Activated CD4-positive, alpha-beta memory T cell treated with anti-CD3 and anti-CD28 coated beads, Interleukin-2, amount 10 ng/mL, durations not matched to agents 7 days and 5 days (primary cell): ENCODE results near the gene PDE4D. TPM values are rescaled to one million over a fixed set of nuclear protein-coding genes. Genes with fewer than 3 reads are reported as not detected.

ENCODE experiments used
- CTCF ChIA-PET: fragments of 350-600 bp; sonication (Branson Sonifier 250); formaldehyde crosslinking; loops from one replicate; lab custom pipeline; 2021; ENCODE audit warnings: antibody characterized with exemption, inconsistent platforms; lab: Charles Lee
- POLR2A ChIA-PET: fragments of 350-600 bp; sonication (Branson Sonifier 250); formaldehyde crosslinking; loops from one replicate; lab custom pipeline; 2021; ENCODE audit warnings: antibody characterized with exemption; lab: Charles Lee
- DNase-seq: peaks from one replicate; pipeline ENCODE4 v3.0.0-alpha.2; 2020
- H3K27ac Mint-ChIP-seq: one replicate; pipeline ENCODE4 v1.8.0; 2021; ENCODE audit warnings: mild to moderate bottlenecking, mixed read lengths
- H3K27me3 Mint-ChIP-seq: one replicate; pipeline ENCODE4 v1.8.0; 2021; ENCODE audit warnings: mixed read lengths
- H3K36me3 Mint-ChIP-seq: one replicate; pipeline ENCODE4 v1.8.0; 2021; ENCODE audit warnings: low read depth, mixed read lengths
- H3K4me1 Mint-ChIP-seq: one replicate; pipeline ENCODE4 v1.8.0; 2021; ENCODE audit warnings: mixed read lengths
- H3K4me3 Mint-ChIP-seq: one replicate; pipeline ENCODE4 v1.8.0; 2021; ENCODE audit warnings: mild to moderate bottlenecking, mixed read lengths
- H3K9me3 Mint-ChIP-seq: one replicate; pipeline ENCODE4 v1.8.0; 2021; ENCODE audit warnings: mixed read lengths
- total RNA-seq, 2 experiments: library from RNA; stranded (reverse); gene quantifications; one replicate each; pipeline ENCODE4 v1.2.3, GENCODE V29; 2021

PDE4D gene
- total RNA-seq, 2 experiments from 2014 or later, result 123 to 126 TPM

DNA sequence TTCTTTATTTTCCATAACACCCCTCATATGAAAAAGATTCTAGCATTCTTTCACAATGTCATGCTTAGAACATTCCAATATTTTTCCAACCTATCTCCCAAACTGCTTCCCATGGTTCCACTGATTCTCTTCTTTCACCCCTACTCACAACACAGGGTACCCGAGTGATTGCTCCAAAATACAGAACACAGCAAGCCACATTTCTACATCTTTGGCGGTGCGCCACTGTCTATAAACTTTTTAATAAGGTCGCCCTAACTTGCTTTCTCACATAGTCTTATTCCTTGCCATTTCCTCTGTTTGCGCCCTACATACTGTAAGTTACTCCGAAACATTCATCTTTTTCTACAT is 793.6 kb downstream of the PDE4D start:
- H3K36me3 Mint-ChIP-seq, result peaks cover 19% of the 10 kb centered on the region
- no peak for DNase-seq
- peaks cover 78% of the 10 kb centered on the region for H3K4me1 Mint-ChIP-seq
- ChIA-PET POLR2A (interaction anchor here (1.1 to 4.0 kb wide), 8 partner anchors 10 to 73 kb away, joined by 3 to 56 read pairs (median 16); no protein-coding TSS in a partner anchor), CTCF (interaction anchor here (0.8 to 2.7 kb wide), 4 partner anchors 23 to 58 kb away, joined by 3 to 12 read pairs (median 4); no protein-coding TSS in a partner anchor)
- H3K9me3 Mint-ChIP-seq, result peaks cover 10% of the 10 kb centered on the region
- peaks cover 2% of the 10 kb centered on the region for H3K27me3 Mint-ChIP-seq
- H3K4me3 Mint-ChIP-seq, result peak overlapping the region; percentile 51
- H3K27ac Mint-ChIP-seq, result peak overlapping the region; percentile 88

DNA sequence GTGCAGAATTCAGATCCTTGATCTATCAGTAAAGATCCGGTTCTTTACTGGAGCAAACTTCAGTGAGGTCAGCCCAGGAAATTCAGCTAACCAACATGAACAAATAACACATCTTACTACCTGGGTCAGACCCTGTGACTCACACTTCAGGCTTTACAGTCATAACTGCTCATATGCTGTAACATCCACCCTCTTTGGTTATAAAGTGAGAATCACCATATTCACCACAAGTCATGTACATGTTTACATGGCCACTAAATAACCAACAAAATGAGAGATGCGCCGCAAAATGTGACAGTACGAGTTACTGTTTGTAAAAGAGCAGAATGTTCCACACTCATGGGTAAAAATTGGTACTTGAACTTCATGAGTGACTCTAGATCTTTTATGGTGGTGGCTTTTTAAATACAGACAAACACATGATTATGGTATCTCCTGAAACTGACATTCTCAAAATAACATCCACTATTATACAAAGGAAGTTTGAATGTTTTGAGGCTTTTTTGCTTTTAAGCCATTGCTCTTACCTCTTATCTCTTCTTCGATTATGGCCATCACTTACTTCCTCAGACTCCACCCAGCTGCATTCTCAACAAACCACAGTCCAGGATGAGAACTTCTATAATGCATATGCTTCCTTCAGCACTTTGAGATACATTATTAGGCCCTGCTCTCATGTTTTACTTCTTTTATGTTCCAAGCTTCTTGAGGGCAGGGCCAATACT is 794.1 kb downstream of the PDE4D start:
- Mint-ChIP-seq H3K36me3 (peaks cover 20% of the 10 kb centered on the region), H3K27me3 (peaks cover 2% of the 10 kb centered on the region), H3K9me3 (peaks cover 10% of the 10 kb centered on the region), H3K4me3 (peak overlapping the region; percentile 51), H3K27ac (peak overlapping the region; percentile 88), H3K4me1 (peaks cover 76% of the 10 kb centered on the region)
- peak; percentile 74 for DNase-seq
- ChIA-PET POLR2A (interaction anchor here (0.9 to 4.0 kb wide), 11 partner anchors 10 to 107 kb away, joined by 3 to 56 read pairs (median 6); no protein-coding TSS in a partner anchor), CTCF (interaction anchor here (0.8 to 2.7 kb wide), 4 partner anchors 24 to 64 kb away, joined by 3 to 12 read pairs (median 6); no protein-coding TSS in a partner anchor)

DNA sequence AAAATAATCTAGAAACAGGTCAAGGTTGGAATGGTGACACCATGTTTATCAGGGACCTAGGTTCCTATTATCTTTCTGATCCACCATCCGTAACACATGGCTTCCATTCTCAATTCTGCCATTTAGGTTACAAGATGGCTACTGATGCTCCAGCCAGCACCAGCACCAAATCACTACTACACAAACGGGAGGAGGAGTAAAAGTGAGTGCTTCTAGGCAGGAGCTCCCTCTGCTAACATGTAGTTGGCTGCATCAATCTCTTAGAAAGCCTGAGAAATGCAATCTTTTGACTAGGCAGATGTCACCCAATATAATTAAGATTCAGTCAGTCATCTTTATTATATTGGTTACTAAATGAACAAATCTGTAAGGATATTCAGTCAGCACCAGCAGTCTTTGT is 794.8 kb downstream of the PDE4D start:
- no peak for DNase-seq
- ChIA-PET CTCF (interaction anchor here (1.4 to 1.8 kb wide), 2 partner anchors 29 to 63 kb away, joined by 3 to 7 read pairs; no protein-coding TSS in a partner anchor), POLR2A (interaction anchor here (0.9 to 4.0 kb wide), 9 partner anchors 12 to 106 kb away, joined by 3 to 56 read pairs (median 11); no protein-coding TSS in a partner anchor)
- Mint-ChIP-seq H3K27me3 (peaks cover 2% of the 10 kb centered on the region), H3K36me3 (peaks cover 24% of the 10 kb centered on the region), H3K27ac (peak overlapping the region; percentile 88), H3K4me1 (peaks cover 77% of the 10 kb centered on the region), H3K4me3 (peak overlapping the region; percentile 20), H3K9me3 (peaks cover 10% of the 10 kb centered on the region)

DNA sequence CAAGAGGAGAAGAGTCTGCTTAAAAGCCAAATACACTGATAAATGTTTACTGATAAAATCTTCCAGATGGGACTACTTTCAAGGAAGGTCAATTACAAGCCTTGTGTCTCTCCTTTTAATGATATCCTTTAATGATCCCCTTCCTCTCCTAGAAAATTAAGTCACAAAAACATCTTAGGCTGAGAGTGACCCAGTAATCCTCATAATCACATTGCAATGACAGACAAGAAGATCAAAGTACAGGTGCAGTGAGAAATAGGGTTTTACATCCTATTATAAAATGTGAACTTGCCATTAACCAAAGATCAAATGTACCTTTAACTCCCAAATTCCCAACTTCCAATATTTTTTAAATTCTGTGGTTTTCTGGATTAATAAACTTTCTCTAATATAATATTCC is 795.8 kb downstream of the PDE4D start:
- POLR2A ChIA-PET, result interaction anchor here (3.0 to 4.0 kb wide), 3 partner anchors 27 to 62 kb away, joined by 15 to 56 read pairs (median 21); no protein-coding TSS in a partner anchor

DNA sequence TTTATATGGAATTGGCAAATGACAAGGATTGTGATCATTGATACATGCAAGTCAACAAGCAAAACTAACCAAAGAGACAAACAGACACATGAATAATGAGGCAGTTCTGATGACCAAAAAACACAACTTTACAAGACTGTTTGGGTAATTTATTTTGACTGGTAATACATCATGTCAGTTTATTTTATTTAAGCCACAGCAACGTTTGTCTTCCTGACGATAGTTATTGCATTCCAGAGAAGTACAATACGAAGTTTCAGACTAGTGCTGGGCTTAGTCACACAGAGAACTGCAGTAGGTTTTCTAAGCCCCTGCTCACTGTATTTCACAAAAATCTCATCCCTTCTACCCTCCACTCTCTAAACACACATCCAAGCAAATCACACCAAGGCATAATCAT is 796.4 kb downstream of the PDE4D start:
- ChIA-PET POLR2A (interaction anchor here (2.3 to 3.0 kb wide), 2 partner anchors 27 to 31 kb away, joined by 9 to 15 read pairs; no protein-coding TSS in a partner anchor), CTCF (interaction anchor here (1.9 to 2.2 kb wide), 2 partner anchors 31 to 91 kb away, joined by 4 to 6 read pairs; no protein-coding TSS in a partner anchor)

More for the DNA sequence above, 795.8 kb downstream of the PDE4D start:
- peaks cover 79% of the 10 kb centered on the region for H3K4me1 Mint-ChIP-seq
- no peak overlapping the region for H3K4me3 Mint-ChIP-seq
- peaks cover 5% of the 10 kb centered on the region for H3K27me3 Mint-ChIP-seq
- no peak overlapping the region for H3K27ac Mint-ChIP-seq
- no peak for DNase-seq
- H3K9me3 Mint-ChIP-seq, result peaks cover 12% of the 10 kb centered on the region
- CTCF ChIA-PET, result interaction anchor here (1.8 to 1.9 kb wide), 2 partner anchors 62 to 91 kb away, joined by 4 to 7 read pairs; no protein-coding TSS in a partner anchor
- peaks cover 28% of the 10 kb centered on the region for H3K36me3 Mint-ChIP-seq

DNA sequence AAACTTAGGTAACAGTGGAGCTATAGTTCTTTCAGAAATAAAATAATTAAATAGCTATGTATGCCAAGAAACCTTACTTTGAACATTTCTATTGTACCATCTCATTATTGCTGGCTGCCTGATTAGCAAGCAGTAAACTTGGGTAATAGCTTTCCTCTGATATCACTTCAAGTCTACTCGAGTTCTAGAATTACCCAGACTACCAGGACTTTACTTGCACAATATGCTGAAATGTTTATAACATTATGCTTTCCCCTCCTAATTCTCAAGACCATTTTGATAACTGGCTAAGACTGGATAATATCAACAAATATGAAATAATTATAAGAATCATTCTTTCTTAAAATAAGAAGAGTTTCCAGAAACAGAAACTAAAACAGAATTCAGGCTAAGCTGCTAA is 798.0 kb downstream of the PDE4D start:
- Mint-ChIP-seq H3K27ac (no peak overlapping the region), H3K36me3 (peaks cover 28% of the 10 kb centered on the region), H3K27me3 (peaks cover 5% of the 10 kb centered on the region), H3K4me3 (no peak overlapping the region), H3K4me1 (peaks cover 72% of the 10 kb centered on the region), H3K9me3 (peaks cover 12% of the 10 kb centered on the region)
- ChIA-PET POLR2A (interaction anchor here (0.9 to 3.0 kb wide), 5 partner anchors 15 to 59 kb away, joined by 3 to 15 read pairs (median 9); no protein-coding TSS in a partner anchor), CTCF (interaction anchor here (0.7 to 2.4 kb wide), 8 partner anchors 9 to 205 kb away, joined by 3 to 9 read pairs (median 4); no protein-coding TSS in a partner anchor)
- no peak for DNase-seq

More for the DNA sequence above, 796.4 kb downstream of the PDE4D start:
- H3K36me3 Mint-ChIP-seq, result peaks cover 28% of the 10 kb centered on the region
- no peak for DNase-seq
- peaks cover 5% of the 10 kb centered on the region for H3K27me3 Mint-ChIP-seq
- peaks cover 12% of the 10 kb centered on the region for H3K9me3 Mint-ChIP-seq
- no peak overlapping the region for H3K4me3 Mint-ChIP-seq
- H3K27ac Mint-ChIP-seq, result no peak overlapping the region
- peaks cover 82% of the 10 kb centered on the region for H3K4me1 Mint-ChIP-seq

DNA sequence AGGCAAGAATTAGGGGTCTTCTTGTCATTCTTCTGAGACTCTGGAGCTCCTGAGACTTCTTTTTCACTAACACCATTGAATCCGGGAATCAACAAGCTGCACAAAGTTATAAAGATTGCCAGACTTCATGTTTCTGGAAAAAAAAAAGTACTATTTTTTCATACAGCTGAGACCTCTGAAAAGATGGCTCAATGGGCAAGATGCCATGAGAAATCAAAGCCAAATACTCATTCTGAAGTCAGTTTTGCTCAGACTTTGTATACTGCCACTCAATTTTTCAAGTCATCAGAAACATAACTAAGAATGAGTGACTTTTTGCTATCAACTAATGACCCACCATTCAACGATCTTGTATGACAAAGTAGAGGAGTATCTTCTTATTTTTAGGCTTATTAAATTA is 798.7 kb downstream of the PDE4D start:
- Mint-ChIP-seq H3K4me1 (peaks cover 66% of the 10 kb centered on the region), H3K27ac (no peak overlapping the region), H3K27me3 (peaks cover 7% of the 10 kb centered on the region), H3K9me3 (peaks cover 12% of the 10 kb centered on the region), H3K4me3 (no peak overlapping the region), H3K36me3 (peaks cover 28% of the 10 kb centered on the region)
- CTCF ChIA-PET, result interaction anchor here (1.1 to 2.4 kb wide), 4 partner anchors 9 to 204 kb away, joined by 3 to 9 read pairs (median 6); no protein-coding TSS in a partner anchor
- POLR2A ChIA-PET, result interaction anchor here (0.9 to 3.0 kb wide), 3 partner anchors 15 to 56 kb away, joined by 3 to 15 read pairs (median 11); no protein-coding TSS in a partner anchor
- no peak for DNase-seq

DNA sequence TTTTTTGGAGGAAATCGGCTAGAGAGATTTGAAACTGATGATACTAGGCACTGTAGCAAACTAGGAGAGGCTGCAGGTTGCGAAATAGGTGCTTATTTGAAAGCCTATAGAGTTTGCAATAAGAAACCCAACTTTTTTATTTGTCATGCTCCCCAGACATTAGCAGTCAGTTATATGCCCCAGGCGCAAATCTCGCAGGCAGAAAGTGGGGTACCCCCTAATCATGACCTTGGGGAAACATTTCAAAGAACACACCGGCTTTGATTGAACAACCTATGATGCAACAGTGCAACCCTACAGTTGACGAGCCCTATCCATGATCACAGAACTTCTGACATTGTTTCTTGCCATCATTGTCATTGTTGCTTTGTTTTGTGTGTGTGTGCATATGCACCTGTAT is 800.2 kb downstream of the PDE4D start:
- ChIA-PET CTCF (interaction anchor here (1.2 to 1.4 kb wide), 2 partner anchors 31 to 57 kb away, joined by 3 to 4 read pairs; no protein-coding TSS in a partner anchor), POLR2A (interaction anchor here (1.0 to 1.5 kb wide), 2 partner anchors 32 to 54 kb away, joined by 3 to 6 read pairs; no protein-coding TSS in a partner anchor)
- no peak for DNase-seq
- Mint-ChIP-seq H3K27me3 (peaks cover 11% of the 10 kb centered on the region), H3K4me3 (no peak overlapping the region), H3K4me1 (peaks cover 50% of the 10 kb centered on the region), H3K9me3 (peaks cover 12% of the 10 kb centered on the region), H3K27ac (peak overlapping the region; percentile 68), H3K36me3 (peaks cover 28% of the 10 kb centered on the region)

DNA sequence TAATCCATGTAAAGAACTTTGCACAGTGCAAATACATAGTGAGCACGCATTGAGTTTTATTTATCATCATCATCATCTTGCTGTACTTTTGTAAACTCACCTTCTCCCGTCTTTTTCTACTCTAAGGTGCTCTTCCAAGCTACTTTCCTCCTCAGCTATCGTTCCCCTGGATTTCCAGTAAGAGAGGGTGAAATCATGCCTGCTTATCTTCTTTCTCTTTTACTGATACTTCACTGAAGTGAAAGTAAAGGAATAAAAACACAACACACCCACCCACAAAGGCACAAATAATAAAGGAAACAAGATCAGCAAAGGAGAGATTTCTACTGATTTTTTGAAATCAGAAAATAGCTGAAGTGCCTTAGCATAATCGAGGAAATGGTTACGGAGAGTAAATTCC is 800.8 kb downstream of the PDE4D start:
- ChIA-PET CTCF (interaction anchor here (1.2 to 1.4 kb wide), 2 partner anchors 32 to 56 kb away, joined by 3 to 4 read pairs; no protein-coding TSS in a partner anchor), POLR2A (interaction anchor here (1.0 to 1.5 kb wide), 3 partner anchors 32 to 54 kb away, joined by 3 to 6 read pairs (median 3); no protein-coding TSS in a partner anchor)
- peak overlapping the region; percentile 33 for H3K27ac Mint-ChIP-seq
- peaks cover 15% of the 10 kb centered on the region for H3K27me3 Mint-ChIP-seq
- peaks cover 12% of the 10 kb centered on the region for H3K9me3 Mint-ChIP-seq
- H3K4me1 Mint-ChIP-seq, result peaks cover 47% of the 10 kb centered on the region
- H3K4me3 Mint-ChIP-seq, result peak overlapping the region; percentile 27
- H3K36me3 Mint-ChIP-seq, result peaks cover 28% of the 10 kb centered on the region
- DNase-seq, result no peak

DNA sequence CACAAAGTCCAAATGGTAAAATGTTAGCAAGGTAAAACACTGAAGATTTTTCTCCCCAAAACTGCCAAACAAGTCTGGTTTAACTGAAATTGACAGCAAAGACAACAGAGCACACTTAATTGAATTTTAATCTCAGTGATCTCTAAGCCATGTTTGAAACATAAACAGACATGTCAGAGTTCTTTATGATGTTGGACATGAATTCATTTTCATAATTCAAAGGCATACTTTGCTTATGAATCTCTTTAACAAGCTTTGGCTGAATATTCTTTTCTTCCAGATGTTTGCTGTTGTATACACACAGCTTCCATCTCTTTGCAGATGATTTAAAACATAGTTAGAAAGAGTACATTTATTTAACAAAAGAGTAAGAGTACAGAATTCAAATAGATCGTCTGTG is 801.6 kb downstream of the PDE4D start:
- CTCF ChIA-PET, result interaction anchor here (1.4 kb wide), 1 partner anchor 55 kb away, joined by 3 read pairs; no protein-coding TSS in a partner anchor
- peaks cover 9% of the 10 kb centered on the region for H3K9me3 Mint-ChIP-seq
- H3K36me3 Mint-ChIP-seq, result peaks cover 20% of the 10 kb centered on the region

DNA sequence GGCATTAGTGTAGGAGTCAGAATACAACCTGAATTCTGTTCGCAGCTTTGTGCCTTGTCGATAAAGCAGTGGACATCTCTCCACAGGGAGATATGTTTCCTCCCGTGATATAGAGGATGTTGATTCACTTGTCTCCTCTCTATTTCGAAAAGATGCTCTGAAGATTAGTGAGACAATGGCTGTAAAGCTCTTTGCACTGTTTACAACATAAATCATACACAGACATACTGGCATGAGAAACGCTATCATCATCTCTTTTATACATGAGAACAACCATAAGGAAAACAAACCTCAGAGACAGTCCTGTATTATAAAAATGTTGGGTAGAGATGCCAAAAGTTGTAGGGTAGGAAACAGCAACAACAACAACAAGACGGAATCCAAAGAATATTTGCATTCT is 803.2 kb downstream of the PDE4D start:
- Mint-ChIP-seq H3K36me3 (peaks cover 9% of the 10 kb centered on the region), H3K9me3 (peaks cover 2% of the 10 kb centered on the region), H3K27ac (no peak overlapping the region), H3K4me1 (peaks cover 27% of the 10 kb centered on the region), H3K4me3 (no peak overlapping the region), H3K27me3 (peaks cover 28% of the 10 kb centered on the region)
- DNase-seq, result no peak
- CTCF ChIA-PET, result interaction anchor here (1.0 kb wide), 2 partner anchors 51 to 56 kb away, joined by 3 read pairs; no protein-coding TSS in a partner anchor
- POLR2A ChIA-PET, result no interaction called here

More for the DNA sequence above, 801.6 kb downstream of the PDE4D start:
- Mint-ChIP-seq H3K4me3 (no peak overlapping the region), H3K27me3 (peaks cover 19% of the 10 kb centered on the region), H3K4me1 (peaks cover 39% of the 10 kb centered on the region), H3K27ac (no peak overlapping the region)
- POLR2A ChIA-PET, result interaction anchor here (1.2 to 1.5 kb wide), 2 partner anchors 51 to 53 kb away, joined by 3 to 6 read pairs; no protein-coding TSS in a partner anchor
- no peak for DNase-seq

DNA sequence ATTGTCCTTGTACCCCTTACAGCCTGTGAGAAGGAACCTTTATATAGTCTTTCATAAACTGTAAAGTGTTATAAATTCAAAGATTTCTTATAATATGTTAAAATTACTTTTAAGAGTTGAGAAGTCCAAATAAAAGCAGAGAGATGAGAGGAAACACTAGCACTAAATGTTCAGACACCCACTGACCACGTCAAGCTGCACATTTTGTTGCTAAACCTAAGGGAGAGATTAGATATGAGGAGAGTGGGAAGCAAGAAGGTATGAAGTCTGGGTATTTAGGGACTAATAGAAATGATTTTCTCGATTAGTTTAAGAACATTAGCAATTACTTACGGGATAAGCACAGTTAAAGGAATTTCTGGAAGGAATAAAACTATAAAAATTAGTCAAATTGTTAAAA is 803.8 kb downstream of the PDE4D start:
- H3K4me1 Mint-ChIP-seq, result peaks cover 25% of the 10 kb centered on the region
- DNase-seq, result no peak
- H3K4me3 Mint-ChIP-seq, result no peak overlapping the region
- H3K36me3 Mint-ChIP-seq, result peaks cover 9% of the 10 kb centered on the region
- peaks cover 28% of the 10 kb centered on the region for H3K27me3 Mint-ChIP-seq
- peaks cover 2% of the 10 kb centered on the region for H3K9me3 Mint-ChIP-seq
- ChIA-PET CTCF (interaction anchor here (1.0 kb wide), 2 partner anchors 51 to 55 kb away, joined by 3 read pairs; no protein-coding TSS in a partner anchor), POLR2A (no interaction called here)
- H3K27ac Mint-ChIP-seq, result no peak overlapping the region
